CMK (cell line): ENCODE data around the gene SYNGR4.
"Not testable (repeated sequence)": the region's sequence is repeated elsewhere in the genome, so short reads cannot be mapped to it uniquely, and the experiment has no call there.

Experiments
- DNase-seq: peaks from one replicate; pipeline ENCODE4 v3.0.0-alpha.2; 2010; ENCODE audit warnings: low read depth

The SYNGR4 gene

DNA sequence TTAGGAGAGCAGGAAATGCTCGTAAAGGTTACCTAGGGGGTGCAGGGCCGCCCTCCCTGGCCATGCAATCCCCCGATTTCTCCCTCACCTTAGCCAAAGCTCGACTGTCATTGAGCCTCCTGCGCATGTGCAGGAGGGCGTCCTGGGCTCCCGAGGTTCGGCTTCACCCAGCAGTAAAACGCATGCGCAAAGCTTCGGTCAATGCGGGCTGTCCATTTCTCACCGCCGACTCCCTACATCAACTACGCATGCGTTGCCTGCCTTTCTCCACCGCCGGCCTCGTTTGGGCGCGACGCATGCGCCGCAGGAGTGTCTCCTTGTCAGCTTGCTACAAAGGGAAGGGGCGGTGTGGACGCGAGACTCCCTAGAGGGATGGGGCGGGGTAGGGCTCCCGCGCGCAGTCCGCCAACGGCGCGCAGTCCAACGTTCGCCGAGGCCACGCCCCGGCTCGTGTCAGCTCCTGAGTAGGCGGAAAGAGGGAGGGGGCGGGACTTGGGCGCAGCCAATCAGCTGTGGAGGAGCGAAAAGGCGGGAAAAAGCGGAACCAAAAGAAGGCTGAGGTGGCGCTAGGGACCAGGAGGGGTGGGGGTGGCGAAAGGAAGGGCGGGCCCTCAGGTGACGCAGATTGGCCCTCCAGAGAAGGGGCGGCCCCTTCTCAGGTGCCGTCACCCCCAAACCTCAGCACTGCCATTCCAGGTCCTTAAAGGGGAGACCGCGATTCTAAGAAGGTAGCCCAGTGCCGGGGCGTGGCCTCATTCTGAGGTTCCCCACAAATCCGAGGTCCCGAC, at the start of gene SYNGR4, which contains the start of gene TMEM143:
TSS of gene SYNGR4 (plus strand) at position 558 of the 788 bp plus-strand sequence. CDS start 1,476 bp downstream, outside the sequence.
TSS of gene TMEM143 (minus strand) at position 131 of the 788 bp plus-strand sequence. CDS start at position 111, 20 bp downstream.
- DNase-seq: peak; percentile 100

- no peak for DNase-seq
Measured at GRCh38 chr19:48315712-48316111, 48.5 kb upstream of the SYNGR4 start.

GRCh38 chr19:48317708-48317960, 46.5 kb upstream of the SYNGR4 start:
- not testable (repeated sequence) for DNase-seq

GRCh38 chr19:48318286-48318987, 45.7 kb upstream of the SYNGR4 start:
- DNase-seq: no peak

- peak; percentile 79 for DNase-seq
Measured at GRCh38 chr19:48319647-48320541, 44.3 kb upstream of the SYNGR4 start.

DNA sequence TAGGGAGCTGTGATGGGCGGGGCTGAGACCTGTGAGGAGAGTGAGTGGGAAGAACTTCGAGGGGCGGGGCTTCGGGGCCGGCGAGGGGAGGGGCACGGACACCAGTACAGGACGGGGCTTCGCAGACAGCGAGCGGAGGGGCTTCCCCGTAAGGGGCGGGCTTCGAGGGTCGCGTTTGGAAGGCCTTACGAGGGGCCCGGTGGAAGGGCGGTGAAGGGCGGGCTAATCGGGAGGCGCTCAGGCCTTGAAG, 42.9 kb upstream of the SYNGR4 start:
- DNase-seq: peak; percentile 99

DNA sequence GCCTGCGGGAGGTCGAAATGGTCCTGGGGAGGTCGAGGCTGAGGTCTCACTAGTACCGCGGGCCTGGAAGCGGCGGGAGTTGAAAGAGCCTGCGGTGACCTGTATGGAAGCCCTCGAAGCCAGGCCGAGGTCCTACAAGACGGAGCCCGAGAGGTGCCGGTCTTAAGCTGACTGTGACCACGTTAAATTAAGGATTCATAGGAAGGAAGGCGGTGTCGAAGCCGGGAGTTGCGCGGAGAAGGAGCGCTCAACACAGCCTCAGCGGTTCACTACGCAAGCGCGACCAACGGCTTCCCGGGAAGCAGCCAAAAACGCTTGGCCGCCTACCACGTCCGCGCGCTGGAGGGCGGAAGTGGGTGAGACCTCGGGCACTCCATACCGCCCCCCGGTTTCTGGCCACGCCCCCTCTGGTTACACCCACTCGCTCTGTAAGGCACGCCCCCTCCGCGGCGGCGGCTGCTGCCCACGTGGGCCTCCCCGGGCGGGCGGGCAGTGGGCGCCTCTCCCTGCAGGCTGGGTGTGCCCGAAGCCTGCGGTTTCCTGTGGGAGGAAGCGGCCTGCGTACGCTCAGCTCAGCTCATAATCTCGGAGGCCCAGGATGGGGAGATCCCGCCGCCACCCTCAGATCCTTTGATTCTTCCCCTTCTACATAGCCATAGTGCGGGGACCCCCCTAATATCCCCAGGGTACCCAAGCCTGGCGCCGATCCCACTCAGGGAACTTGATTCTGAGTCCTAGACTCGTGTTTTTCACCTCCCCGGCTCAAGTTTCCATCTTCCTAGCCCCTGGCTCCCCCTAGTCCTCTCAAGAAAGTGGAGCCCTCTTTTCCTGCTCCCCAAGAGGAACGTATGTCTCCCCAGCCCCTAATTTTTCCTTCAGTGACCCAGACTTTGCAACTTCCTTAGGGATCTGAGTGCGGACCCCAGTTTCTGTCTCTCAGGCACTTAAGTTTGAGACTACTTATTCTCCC, 42.3 kb upstream of the SYNGR4 start:
- peak; percentile 99 for DNase-seq

GRCh38 chr19:48325265-48325910, 38.8 kb upstream of the SYNGR4 start, which contains the start of gene EMP3:
Gene EMP3, plus strand, starts transcription at chr19:48325552. Its CDS starts 1,293 bp downstream, at chr19:48326845.
- DNase-seq: peak; percentile 78

GRCh38 chr19:48329167-48329891, 34.8 kb upstream of the SYNGR4 start:
- DNase-seq: no peak

DNA sequence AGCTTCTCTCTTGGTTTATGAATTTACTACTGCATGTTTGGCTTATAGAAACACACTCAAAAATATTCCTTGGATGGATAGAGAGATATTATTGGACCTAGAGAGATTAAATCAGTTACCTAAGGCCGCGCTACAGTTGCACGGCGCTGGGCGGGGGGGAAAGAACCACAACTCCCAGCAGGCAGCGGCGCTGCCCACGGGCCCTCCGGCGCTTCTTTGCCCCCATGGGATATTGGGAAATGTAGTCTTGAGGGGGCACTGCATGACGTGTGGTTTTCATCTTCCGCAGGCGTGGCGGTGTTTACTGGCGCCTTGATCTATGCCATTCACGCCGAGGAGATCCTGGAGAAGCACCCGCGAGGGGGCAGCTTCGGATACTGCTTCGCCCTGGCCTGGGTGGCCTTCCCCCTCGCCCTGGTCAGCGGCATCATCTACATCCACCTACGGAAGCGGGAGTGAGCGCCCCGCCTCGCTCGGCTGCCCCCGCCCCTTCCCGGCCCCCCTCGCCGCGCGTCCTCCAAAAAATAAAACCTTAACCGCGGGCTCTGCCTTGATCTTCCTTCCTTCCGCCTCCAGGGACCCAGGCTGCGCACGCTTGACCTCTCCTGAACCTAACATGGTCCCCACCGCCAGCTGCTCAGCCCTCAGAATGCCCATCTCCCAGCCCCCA, 34.0 kb upstream of the SYNGR4 start:
- DNase-seq: peak; percentile 87

DNA sequence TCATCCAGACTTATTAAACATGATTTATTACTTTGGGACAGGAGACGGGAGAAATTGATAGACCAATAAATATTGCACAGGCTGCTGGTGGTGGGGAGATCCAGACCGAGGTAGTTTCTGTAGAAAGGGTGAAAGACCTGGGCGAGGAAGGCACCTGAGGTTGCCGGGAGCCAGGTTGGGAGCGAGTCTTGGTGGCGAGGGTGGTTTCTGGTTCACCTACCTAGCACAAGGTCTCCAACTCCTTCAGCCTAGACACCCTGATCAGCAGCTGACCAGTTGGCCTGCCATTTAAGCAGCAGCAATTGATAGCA, 31.9 kb upstream of the SYNGR4 start:
- DNase-seq: no peak

DNA sequence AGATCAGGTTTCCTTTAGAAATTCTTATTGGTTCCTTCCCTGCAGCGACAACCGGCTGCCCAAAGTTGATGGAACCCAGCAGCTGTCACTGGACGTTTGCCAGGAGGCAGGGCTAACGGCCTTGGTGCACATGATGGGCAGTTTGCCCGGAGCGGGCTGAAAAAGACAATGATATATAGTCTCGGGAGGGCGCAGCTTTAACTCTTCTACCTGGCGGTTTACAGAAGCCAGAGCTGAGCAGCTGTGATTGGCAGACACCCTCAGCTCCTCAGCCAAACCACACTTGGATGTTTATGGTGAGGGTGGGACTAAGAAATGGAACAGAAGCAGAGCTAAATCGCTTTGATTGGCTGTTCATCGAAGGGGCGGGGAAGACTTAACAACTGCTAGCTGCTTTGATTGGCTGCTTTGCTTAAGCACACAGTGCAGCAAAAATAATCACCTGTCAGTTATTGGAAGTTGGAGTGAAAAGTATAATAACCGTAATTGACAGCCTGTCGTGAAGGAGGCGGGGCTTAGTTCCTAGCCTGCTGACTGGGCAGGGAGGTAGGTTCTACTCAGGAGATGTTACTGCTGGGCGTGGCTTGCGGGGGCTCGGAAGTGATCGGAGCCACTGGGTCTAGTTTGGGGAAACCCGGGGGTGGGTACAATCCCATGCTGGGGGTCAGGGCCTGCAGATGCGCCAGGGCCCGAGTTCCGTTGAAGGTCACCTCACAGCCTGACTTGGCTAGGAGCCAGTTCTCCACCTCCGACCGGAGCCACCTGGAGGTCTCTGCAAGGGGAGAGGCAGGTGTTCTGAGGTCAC, 31.3 kb upstream of the SYNGR4 start:
- DNase-seq: peak; percentile 97

DNA sequence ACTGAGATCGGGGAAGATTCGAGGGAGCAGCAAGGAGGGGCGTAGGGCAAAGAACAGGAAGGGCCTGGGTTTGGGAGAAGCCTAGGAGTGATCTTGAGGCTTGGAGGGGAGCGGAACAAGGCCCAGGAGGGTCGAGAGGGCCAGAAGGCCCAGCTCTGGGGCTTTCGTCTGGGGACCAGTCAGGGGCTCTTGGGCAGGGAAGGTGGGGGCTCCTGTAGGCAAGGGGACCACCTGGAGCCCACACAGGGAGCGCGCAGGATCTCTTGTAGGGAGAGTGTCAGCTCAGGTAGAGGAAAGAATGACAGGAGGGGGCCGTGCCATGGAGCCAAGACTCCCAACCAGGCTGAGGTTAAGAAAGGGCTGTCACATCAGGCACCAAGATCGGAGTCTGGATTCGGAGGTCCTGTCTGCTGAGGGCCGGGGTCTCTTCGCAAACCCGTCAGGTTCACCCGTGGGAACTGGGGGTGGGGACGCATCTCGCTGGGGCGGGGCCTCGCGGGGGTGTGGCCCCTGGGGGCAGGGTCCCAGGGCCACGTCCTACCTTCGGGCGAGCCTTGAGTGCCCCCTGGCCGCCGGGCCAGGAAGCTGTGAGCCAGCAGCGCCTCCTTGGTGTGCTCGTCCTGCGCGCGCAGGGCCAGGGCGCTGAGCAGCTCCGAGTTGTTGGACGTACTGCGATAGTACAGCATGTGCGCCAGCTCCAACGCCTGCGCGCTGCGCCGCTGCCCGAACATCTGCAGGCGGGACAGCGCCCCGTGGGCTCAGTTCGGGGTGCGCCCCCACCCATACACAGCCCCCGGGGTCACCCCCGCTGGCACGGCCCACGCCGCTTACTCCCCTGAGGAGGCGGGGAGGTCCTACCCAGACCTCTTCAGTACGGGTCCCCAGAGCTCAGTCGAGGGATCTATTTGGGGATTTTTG, 30.4 kb upstream of the SYNGR4 start:
- peak; percentile 94 for DNase-seq

DNA sequence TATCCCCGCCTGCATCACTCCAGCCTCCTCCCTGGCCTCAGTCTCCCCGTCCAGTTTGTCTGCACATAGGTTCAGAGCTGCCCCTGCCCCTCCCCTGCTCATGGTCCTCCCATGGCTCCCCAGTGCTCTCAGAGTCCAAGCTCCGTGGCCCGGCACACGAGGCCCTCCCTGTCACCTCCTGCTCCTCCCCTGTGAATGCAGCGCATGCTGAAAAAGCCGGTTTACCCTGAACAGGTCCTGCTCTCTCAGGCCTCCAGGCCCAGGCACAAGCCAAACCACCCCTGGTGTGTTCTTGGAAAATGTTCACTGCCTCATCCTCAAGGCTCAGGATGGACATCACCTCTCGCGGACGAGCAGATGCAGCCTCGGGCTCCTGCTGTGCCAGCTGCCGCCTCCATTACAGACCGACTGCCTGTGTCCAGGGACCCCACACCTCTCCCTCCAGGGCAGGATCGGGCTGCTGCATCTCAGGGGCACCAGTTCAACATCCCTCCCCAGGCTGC, 25.9 kb upstream of the SYNGR4 start:
- DNase-seq: no peak

GRCh38 chr19:48338802-48339503, 25.2 kb upstream of the SYNGR4 start:
- DNase-seq: no peak

GRCh38 chr19:48340995-48341394, 23.2 kb upstream of the SYNGR4 start:
- DNase-seq: no peak
